ENCODE measurements around the gene COBLL1. TPM values are rescaled to one million over a fixed set of nuclear protein-coding genes. Genes with fewer than 3 reads are reported as not detected.

The COBLL1 gene
- total RNA-seq, 1 donor from 2014 or later = 89.4 TPM

DNA sequence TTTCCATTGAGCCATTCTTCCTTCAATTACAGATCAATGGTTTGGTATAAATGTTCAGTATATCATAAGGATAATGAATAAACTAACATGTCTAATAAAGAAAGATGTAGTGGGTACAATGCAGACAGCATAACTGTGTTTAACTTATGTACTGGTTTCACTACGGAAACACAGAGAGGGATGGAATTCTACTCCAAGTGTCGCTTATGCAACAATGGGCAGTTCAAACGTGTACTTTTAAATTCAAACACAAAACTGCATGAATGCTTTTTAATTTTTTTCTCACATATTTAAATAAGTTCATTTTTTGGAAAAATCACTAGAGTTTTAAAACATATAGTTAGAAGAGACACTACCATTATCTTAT is 74.7 kb downstream of the COBLL1 start:
- Histone ChIP-seq H3K4me1 (peaks cover 14% of the 10 kb centered on the region), H3K36me3 (no peaks in the 10 kb centered on the region), H3K27me3 (ENCODE audit: low read depth) (no peaks in the 10 kb centered on the region), H3K27ac (no peak overlapping the region), H3K9me3 (no peaks in the 10 kb centered on the region), H3K4me3 (no peak overlapping the region)
- ATAC-seq = peak in 1 of 2 donors; percentile 73
- no peak for DNase-seq
- TF ChIP-seq CTCF (IDR thresholded peaks at IDR 0.05) = no peak
- intact Hi-C loops (cut with DNase I) = no loop called here

DNA sequence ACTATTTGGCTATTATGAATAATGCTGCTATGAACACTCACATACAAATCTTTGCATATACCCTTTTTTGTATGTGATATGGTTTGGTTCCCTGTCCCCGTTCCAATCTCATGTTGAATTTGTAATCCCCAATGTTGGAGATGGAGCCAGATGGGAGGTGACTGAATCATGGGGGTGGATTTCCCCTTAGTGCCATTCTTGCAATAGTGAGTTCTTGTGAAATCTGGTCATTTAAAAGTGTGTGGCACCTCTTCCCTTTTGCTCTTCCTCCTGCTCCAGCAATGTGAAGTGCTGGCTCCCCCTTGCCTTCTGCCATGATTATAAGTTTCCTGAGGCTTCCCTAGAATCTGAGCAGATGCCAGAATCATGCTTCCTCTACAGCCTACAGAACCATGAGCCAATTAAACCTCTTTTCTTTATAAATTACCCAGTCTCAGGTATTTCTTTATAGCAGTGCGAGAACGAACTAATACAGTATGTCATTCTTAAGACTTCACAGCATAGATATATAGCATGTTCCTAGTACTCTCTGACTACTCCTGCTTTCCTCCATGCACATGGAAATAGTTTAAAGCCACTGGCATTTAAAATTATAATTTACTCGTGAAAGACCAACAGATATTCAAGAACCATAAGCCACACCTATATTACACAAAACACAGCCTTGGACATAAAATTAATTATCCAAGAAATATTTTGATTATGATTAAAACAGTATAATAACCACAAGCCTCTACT is 75.2 kb downstream of the COBLL1 start:
- Histone ChIP-seq H3K27ac (no peak overlapping the region), H3K36me3 (no peaks in the 10 kb centered on the region), H3K4me3 (no peak overlapping the region), H3K27me3 (ENCODE audit: low read depth) (no peaks in the 10 kb centered on the region), H3K9me3 (no peaks in the 10 kb centered on the region), H3K4me1 (peaks cover 14% of the 10 kb centered on the region)
- no peak for TF ChIP-seq CTCF (IDR thresholded peaks at IDR 0.05)
- ATAC-seq (peak in 1 of 2 donors; percentile 38), DNase-seq (no peak)
- intact Hi-C loops (cut with DNase I) = no loop called here

- H3K27ac ChIP-seq = no peak overlapping the region
- no peak for TF ChIP-seq CTCF (IDR thresholded peaks at IDR 0.05)
- H3K4me3 ChIP-seq = no peak overlapping the region
- H3K4me1 ChIP-seq = peaks cover 14% of the 10 kb centered on the region
- no peaks in the 10 kb centered on the region for H3K27me3 ChIP-seq (ENCODE audit: low read depth)
- H3K9me3 ChIP-seq = no peaks in the 10 kb centered on the region
- intact Hi-C loops (cut with DNase I) = no loop called here
- no peaks in the 10 kb centered on the region for H3K36me3 ChIP-seq
- DNase-seq (no peak), ATAC-seq (no peak)
Observed at GRCh38 chr2:164764996-164765395, 76.6 kb downstream of the COBLL1 start.

DNA sequence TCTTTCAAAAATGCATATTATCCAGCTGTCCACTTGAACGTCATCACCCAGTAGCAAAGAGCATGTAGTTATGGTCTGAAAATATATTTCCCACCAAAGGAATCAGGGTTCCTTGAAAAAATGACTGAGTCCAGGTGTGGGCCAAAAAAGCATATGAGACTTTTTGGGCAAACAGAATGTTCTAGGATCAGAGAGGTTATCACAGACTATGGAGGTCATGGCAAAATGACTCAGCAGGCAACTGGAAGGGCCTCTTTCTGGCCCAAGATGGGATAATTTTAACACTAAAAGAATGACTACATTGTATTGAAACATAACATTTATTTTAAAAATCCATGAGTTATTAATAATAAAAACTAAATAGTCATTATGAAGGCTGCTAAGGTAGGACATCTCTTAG is 77.1 kb downstream of the COBLL1 start:
- Histone ChIP-seq H3K27ac (no peak overlapping the region), H3K27me3 (ENCODE audit: low read depth) (no peaks in the 10 kb centered on the region), H3K9me3 (no peaks in the 10 kb centered on the region), H3K4me3 (no peak overlapping the region), H3K36me3 (no peaks in the 10 kb centered on the region), H3K4me1 (peaks cover 14% of the 10 kb centered on the region)
- TF ChIP-seq CTCF (IDR thresholded peaks at IDR 0.05) = no peak
- no peak for DNase-seq
- intact Hi-C loops (cut with DNase I) = no loop called here
- no peak for ATAC-seq

- Histone ChIP-seq H3K4me3 (no peak overlapping the region), H3K27me3 (ENCODE audit: low read depth) (no peaks in the 10 kb centered on the region), H3K27ac (no peak overlapping the region), H3K9me3 (no peaks in the 10 kb centered on the region), H3K36me3 (no peaks in the 10 kb centered on the region), H3K4me1 (peaks cover 14% of the 10 kb centered on the region)
- no peak for DNase-seq
- TF ChIP-seq CTCF (IDR thresholded peaks at IDR 0.05) = no peak
- no peak for ATAC-seq
- intact Hi-C loops (cut with DNase I) = no loop called here
Observed at GRCh38 chr2:164763431-164763830, 78.2 kb downstream of the COBLL1 start.

All from lower lobe of right lung (tissue), 2 donors.